Thoracic aorta (tissue), 2 donors: ENCODE data around the gene EML6. TPM values are rescaled to one million over a fixed set of nuclear protein-coding genes. Genes with fewer than 3 reads are reported as not detected.

Experiments used
- ATAC-seq: fragments of 150-250 bp; one replicate; pipeline ENCODE4 v1.8.0; 2017; ENCODE audit warnings: low read depth; ENCODE audit not compliant: insufficient number of reproducible peaks, low FRiP score
- DNase-seq: peaks from one replicate; pipeline ENCODE4 v3.0.0-alpha.2; 2020; ENCODE audit warnings: low spot score
- H3K27ac ChIP-seq, 2 donors: fragments of 200-600 bp; sonication (generic); 1 replicate in 1 of 2; 2 replicates in 1 of 2; pipeline ENCODE4 v1.5.1; 2016; ENCODE audit warnings: mild to moderate bottlenecking in 2 of 2, moderate library complexity in 2 of 2
- H3K27me3 ChIP-seq: fragments of 200-600 bp; sonication (generic); replicated peaks from 2 replicates; pipeline ENCODE4 v1.6.0; 2016; ENCODE audit warnings: mild to moderate bottlenecking; ENCODE audit not compliant: insufficient read depth
- H3K36me3 ChIP-seq: fragments of 200-600 bp; sonication (generic); one replicate; pipeline ENCODE4 v1.5.1; 2016
- H3K4me1 ChIP-seq, 2 donors: fragments of 200-600 bp; sonication (generic); 1 replicate in 1 of 2; 2 replicates in 1 of 2; pipeline versions ENCODE4 v1.5.1 to v1.6.0; 2016; ENCODE audit warnings: low read depth in 2 of 2, mild to moderate bottlenecking in 1 of 2; ENCODE audit not compliant: control insufficient read depth in 1 of 2
- H3K4me3 ChIP-seq: fragments of 200-600 bp; sonication (generic); 2 replicates; pipeline ENCODE4 v1.5.1; 2016; ENCODE audit warnings: mild to moderate bottlenecking
- H3K9me3 ChIP-seq: fragments of 200-600 bp; sonication (generic); 2 replicates; pipeline ENCODE4 v1.5.1; 2016
- total RNA-seq, 2 donors: library from RNA; depleted of rRNA; stranded (reverse); fragments of >200 nt; gene quantifications; one replicate each; pipeline versions ENCODE4 v1.1.0 to v1.2.3, GENCODE V29; 2016
- TF ChIP-seq, protein P1 (sequence below): fragments of 200-600 bp; sonication (generic); IDR thresholded peaks from one replicate; pipeline ENCODE4 v1.5.1; 2019; ENCODE audit warnings: antibody characterized with exemption

EML6 gene
- total RNA-seq, 2 donors from 2014 or later = 0.81 to 0.92 TPM

DNA sequence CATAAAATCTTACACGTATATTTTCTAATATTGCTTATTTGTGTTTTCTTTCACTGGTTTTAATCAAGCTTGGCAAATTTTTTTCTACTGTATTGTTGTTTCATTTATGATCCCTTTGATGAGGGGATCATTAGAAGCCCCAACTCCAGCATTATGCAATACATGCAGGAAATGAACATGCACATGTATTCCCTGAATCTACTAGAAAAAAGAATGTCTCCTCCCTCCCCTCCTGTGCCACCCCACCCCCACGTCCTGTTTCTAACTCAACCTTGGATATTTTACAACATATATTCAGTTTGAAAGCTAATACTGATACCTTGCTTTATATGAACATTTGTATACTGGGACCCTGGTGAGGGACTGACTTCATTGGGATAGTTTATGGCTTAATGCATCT lies 53.0 kb downstream of the EML6 start:
- no peaks in the 10 kb centered on the region for H3K36me3 ChIP-seq
- no peak overlapping the region for H3K4me3 ChIP-seq
- DNase-seq = no peak
- H3K27me3 ChIP-seq = no peaks in the 10 kb centered on the region
- H3K27ac ChIP-seq = no peak overlapping the region
- TF ChIP-seq, protein P1, sequence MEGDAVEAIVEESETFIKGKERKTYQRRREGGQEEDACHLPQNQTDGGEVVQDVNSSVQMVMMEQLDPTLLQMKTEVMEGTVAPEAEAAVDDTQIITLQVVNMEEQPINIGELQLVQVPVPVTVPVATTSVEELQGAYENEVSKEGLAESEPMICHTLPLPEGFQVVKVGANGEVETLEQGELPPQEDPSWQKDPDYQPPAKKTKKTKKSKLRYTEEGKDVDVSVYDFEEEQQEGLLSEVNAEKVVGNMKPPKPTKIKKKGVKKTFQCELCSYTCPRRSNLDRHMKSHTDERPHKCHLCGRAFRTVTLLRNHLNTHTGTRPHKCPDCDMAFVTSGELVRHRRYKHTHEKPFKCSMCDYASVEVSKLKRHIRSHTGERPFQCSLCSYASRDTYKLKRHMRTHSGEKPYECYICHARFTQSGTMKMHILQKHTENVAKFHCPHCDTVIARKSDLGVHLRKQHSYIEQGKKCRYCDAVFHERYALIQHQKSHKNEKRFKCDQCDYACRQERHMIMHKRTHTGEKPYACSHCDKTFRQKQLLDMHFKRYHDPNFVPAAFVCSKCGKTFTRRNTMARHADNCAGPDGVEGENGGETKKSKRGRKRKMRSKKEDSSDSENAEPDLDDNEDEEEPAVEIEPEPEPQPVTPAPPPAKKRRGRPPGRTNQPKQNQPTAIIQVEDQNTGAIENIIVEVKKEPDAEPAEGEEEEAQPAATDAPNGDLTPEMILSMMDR = no peak
- ATAC-seq = no peak
- H3K4me1 ChIP-seq = peaks cover 0 to 3% of the 10 kb centered on the region in 2 donors
- H3K9me3 ChIP-seq = peaks cover 9% of the 10 kb centered on the region

DNA sequence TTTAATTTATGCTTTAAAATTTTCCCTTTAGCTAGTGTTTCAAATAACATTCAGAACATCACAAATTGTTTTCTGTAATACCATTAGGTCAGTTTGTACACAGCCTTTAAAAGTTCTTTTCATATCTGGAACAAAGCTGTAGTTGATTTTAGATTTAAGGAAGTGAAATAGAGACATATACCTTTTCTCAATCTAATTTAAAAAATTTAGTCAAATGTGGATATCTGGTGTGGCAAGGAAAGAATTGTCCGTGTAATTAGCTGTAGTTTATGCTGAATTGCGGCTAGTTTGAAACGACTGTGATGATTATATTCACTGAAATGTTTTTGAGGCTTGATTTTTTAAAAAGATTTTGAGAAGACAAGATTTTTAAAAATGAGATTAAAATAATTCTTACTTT lies 59.9 kb downstream of the EML6 start:
- H3K4me3 ChIP-seq = no peak overlapping the region
- DNase-seq (no peak), ATAC-seq (no peak)
- H3K9me3 ChIP-seq = no peaks in the 10 kb centered on the region
- TF ChIP-seq, protein P1 = no peak
- no peaks in the 10 kb centered on the region for H3K4me1 ChIP-seq
- H3K27ac ChIP-seq = no peak overlapping the region
- no peaks in the 10 kb centered on the region for H3K36me3 ChIP-seq
- H3K27me3 ChIP-seq = no peaks in the 10 kb centered on the region

DNA sequence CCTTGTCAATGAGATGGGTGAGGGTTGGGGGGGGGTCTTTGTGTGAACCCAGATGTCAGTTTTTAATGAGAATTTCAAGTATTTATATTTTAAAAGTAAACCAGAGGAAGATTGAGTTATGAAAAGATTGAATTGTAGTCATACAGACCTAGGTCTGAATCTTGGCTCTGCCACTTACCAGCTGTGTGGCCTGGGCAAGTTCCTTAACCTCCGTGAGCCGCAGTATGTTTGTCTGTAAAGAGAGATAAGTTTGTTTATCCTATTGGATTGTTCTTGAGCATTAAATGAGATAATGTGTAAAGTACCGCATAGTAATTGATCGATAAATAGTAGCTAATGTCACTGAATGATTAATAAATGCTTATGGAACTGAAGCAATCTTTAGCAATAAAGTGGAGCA lies 63.8 kb downstream of the EML6 start:
- Histone ChIP-seq H3K27ac (no peak overlapping the region), H3K9me3 (no peaks in the 10 kb centered on the region), H3K27me3 (no peaks in the 10 kb centered on the region), H3K36me3 (no peaks in the 10 kb centered on the region), H3K4me1 (no peaks in the 10 kb centered on the region), H3K4me3 (no peak overlapping the region)
- DNase-seq = no peak
- ATAC-seq = no peak
- TF ChIP-seq, protein P1 = no peak

DNA sequence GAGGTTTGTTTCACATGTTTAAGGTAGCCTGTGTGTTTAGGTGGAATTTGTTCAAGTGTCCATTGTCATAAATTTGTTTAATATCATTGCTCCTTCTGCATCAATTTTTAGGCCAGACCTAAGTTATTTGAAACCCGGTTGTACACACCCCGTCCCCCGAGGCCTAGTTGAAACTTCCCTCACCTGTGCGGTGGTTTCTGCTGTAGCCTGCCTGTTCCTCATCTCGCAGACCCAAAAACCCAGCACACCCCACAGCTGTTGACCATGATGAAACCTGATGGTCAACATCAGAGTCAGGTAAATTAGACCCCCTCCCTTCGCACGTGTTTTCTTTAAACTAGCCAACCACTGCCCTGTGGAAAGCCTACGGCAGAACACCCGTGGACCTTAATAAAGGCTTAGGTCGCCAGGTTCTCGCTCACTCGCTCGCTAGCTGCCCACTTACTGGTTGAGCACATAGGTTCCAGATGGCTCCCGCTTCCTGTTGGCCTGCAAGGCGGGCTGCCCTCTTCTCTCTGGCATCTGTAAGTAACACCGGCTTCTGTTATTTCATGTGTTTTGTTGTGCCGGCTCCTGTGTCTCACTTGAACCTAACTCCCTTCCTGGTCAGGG lies 64.4 kb downstream of the EML6 start:
- no peaks in the 10 kb centered on the region for H3K9me3 ChIP-seq
- TF ChIP-seq, protein P1 = no peak
- no peaks in the 10 kb centered on the region for H3K36me3 ChIP-seq
- DNase-seq (no peak), ATAC-seq (no peak)
- no peak overlapping the region for H3K4me3 ChIP-seq
- no peak overlapping the region for H3K27ac ChIP-seq
- no peaks in the 10 kb centered on the region for H3K27me3 ChIP-seq
- no peaks in the 10 kb centered on the region for H3K4me1 ChIP-seq

DNA sequence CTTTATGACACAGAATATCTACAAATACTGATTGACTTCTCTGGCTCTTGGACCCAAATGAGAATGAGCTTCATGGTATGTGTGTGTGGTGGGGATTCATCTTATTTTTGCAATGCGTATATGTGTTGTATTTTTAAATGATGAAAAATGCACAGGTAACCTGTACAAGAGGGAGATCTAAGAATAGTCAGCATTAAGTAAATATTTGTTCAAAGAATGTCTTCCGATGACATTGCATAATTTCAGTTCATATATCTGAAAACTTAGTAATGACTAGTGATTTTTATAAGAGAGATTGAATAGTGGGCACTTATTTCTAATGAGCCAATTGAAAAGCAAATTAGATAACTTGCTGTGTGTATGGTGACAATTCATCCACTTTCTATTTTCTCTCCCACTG lies 66.4 kb downstream of the EML6 start:
- H3K27ac ChIP-seq = no peak overlapping the region
- no peaks in the 10 kb centered on the region for H3K4me1 ChIP-seq
- no peak for DNase-seq
- H3K4me3 ChIP-seq = no peak overlapping the region
- no peak for ATAC-seq
- no peaks in the 10 kb centered on the region for H3K9me3 ChIP-seq
- TF ChIP-seq, protein P1 = no peak
- no peaks in the 10 kb centered on the region for H3K27me3 ChIP-seq
- no peaks in the 10 kb centered on the region for H3K36me3 ChIP-seq
